Spleen (tissue), 11 donors: ENCODE results near the gene EPC2. TPM values are rescaled to one million over a fixed set of nuclear protein-coding genes. Genes with fewer than 3 reads are reported as not detected.

Source experiments
- DNase-seq: peaks from one replicate; pipeline ENCODE4 v3.0.0-alpha.2; 2020
- H3K27ac ChIP-seq, 8 donors: fragments of 200-600 bp; sonication (generic) in 7 of 8; 1 replicate in 4 of 8; 2 replicates in 4 of 8; pipeline versions ENCODE4 v1.5.0 to v1.8.0; 2016 to 2021; ENCODE audit warnings: inconsistent platforms in 4 of 8, mild to moderate bottlenecking in 4 of 8, moderate library complexity in 1 of 8
- H3K27me3 ChIP-seq, 7 donors: fragments of 200-600 bp; sonication (generic) in 6 of 7; replicated peaks in 1 of 7; 1 replicate in 4 of 7; 2 replicates in 3 of 7; pipeline versions ENCODE4 v1.5.0 to v1.8.0; 2016 to 2021; ENCODE audit warnings: inconsistent platforms in 3 of 7, mild to moderate bottlenecking in 1 of 7
- H3K36me3 ChIP-seq, 6 donors: fragments of 200-600 bp; sonication (generic) in 5 of 6; 1 replicate in 4 of 6; 2 replicates in 2 of 6; pipeline versions ENCODE4 v1.5.0 to v1.8.0; 2016 to 2021; ENCODE audit warnings: inconsistent platforms in 2 of 6
- H3K4me1 ChIP-seq, 6 donors: fragments of 200-600 bp; sonication (generic) in 5 of 6; 1 replicate in 3 of 6; 2 replicates in 3 of 6; pipeline versions ENCODE4 v1.5.0 to v1.8.0; 2016 to 2021; ENCODE audit warnings: inconsistent platforms in 3 of 6
- H3K4me3 ChIP-seq, 8 donors: fragments of 200-600 bp; sonication (generic) in 7 of 8; 1 replicate in 4 of 8; 2 replicates in 4 of 8; pipeline versions ENCODE4 v1.5.0 to v1.8.0; 2016 to 2021; ENCODE audit warnings: inconsistent platforms in 4 of 8, mild to moderate bottlenecking in 4 of 8, moderate library complexity in 2 of 8
- H3K9me3 ChIP-seq, 8 donors: fragments of 200-600 bp; sonication (generic) in 7 of 8; 1 replicate in 4 of 8; 2 replicates in 4 of 8; pipeline versions ENCODE4 v1.5.0 to v1.8.0; 2016 to 2021; ENCODE audit warnings: inconsistent platforms in 4 of 8
- POLR2A ChIP-seq, 3 donors: fragments of 450-650 bp; IDR thresholded peaks; one replicate each; pipeline ENCODE4 v1.5.1; 2017; ENCODE audit warnings: antibody characterized with exemption in 3 of 3, mild to moderate bottlenecking in 1 of 3
- POLR2AphosphoS5 ChIP-seq, 3 donors: sonication (generic); formaldehyde crosslinking; IDR thresholded peaks; one replicate each; pipeline ENCODE4 v1.5.1; 2017; ENCODE audit warnings: antibody characterized with exemption in 3 of 3
- WGBS, 5 donors: extraction: QIAGEN DNeasy Blood & Tissue Kit in 3 of 5; methylation state at CpG; one replicate each; pipeline versions ENCODE4 v1.1.5 to v1.1.7; 2013 to 2018; 5-methylcytosine and 5-hydroxymethylcytosine counted together
- intact Hi-C: fragments of 100-400 bp; cut with DNase I; formaldehyde crosslinking; loops from one replicate; pipeline ENCODE4 v1.15.0; 2023; ENCODE audit warnings: low total_unique reads
- polyA plus RNA-seq, 3 donors: library from polyadenylated mRNA; stranded (reverse); fragments of 200-250 nt; gene quantifications; one replicate each; pipeline ENCODE4 v1.2.1, GENCODE V29; 2013
- total RNA-seq, 7 donors: library from RNA; depleted of rRNA in 3 of 7; stranded (reverse); fragments of >200 nt in 3 of 7; fragmentation: NEBNext Ultra II Directional in 4 of 7; extraction: Animal tissue kit (Norgen Biotek cat#: 25700) in 4 of 7; gene quantifications; one replicate each; pipeline versions ENCODE4 v1.1.0 to v1.2.1, GENCODE V29; 2016 to 2021
- TF ChIP-seq, protein P1 (sequence below), 11 experiments: fragments of 200-600 bp in 7 of 11; fragments of 450-650 bp in 4 of 11; sonication (generic) in 4 of 11; IDR thresholded peaks in 8 of 11; conservative IDR thresholded peaks in 3 of 11; 1 replicate in 7 of 11; 2 replicates in 4 of 11; pipeline versions ENCODE4 v1.4.0 to v1.8.0; 2016 to 2021; ENCODE audit warnings: antibody characterized with exemption in 11 of 11, inconsistent platforms in 4 of 11, mild to moderate bottlenecking in 1 of 11
- donor health status: healthy with polysubstance abuse.
- donor health status: DM: no; HTN: no; CAD: no; lungs with moderate emphysema.
- donor health status: DM: no; HTN: no; CAD: no.
- donor health status: Bipolar disorder and iron deficiency.
- donor health status: healthy.
- donor health status: DM: no; HTN: no; CAD: no.
- donor health status: DM: yes; HTN: yes; CAD: no.

Gene EPC2
- total and polyA plus RNA-seq, 10 donors: 7.4 to 49.0 (median 40.7) TPM

DNA sequence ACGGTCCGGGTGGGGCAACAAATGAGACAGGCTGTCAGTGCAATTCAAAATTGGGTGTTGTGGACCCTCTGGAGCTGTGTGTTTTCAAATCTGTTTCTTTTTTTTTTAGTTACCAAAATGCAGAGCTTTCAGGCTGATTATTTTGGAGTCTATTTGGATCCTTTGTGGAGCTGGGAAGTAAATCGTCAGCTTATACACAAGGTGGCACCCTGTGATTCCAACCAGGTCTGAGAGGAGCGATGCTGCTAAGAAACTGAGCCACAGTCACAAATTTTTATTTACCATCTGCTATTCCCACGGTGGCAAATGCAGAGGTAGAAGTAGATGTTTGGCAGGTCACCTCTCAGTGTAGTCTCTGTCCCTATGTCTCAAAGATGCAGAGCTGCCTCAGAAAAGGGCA, 3.8 kb upstream of the EPC2 start:
- 77 to 84% (median 82%) methylated on average over 5 of the region's 5 CpGs for WGBS, 5 donors
- Histone ChIP-seq H3K36me3 (no peaks in the 10 kb centered on the region), H3K9me3 (no peaks in the 10 kb centered on the region), H3K27me3 (no peaks in the 10 kb centered on the region), H3K27ac (no peak overlapping the region), H3K4me1 (peaks cover 9 to 19% (median 15%) of the 10 kb centered on the region in 6 donors), H3K4me3 (no peak overlapping the region)
- intact Hi-C loops: no loop called here
- DNase-seq: no peak
- TF ChIP-seq, protein P1, sequence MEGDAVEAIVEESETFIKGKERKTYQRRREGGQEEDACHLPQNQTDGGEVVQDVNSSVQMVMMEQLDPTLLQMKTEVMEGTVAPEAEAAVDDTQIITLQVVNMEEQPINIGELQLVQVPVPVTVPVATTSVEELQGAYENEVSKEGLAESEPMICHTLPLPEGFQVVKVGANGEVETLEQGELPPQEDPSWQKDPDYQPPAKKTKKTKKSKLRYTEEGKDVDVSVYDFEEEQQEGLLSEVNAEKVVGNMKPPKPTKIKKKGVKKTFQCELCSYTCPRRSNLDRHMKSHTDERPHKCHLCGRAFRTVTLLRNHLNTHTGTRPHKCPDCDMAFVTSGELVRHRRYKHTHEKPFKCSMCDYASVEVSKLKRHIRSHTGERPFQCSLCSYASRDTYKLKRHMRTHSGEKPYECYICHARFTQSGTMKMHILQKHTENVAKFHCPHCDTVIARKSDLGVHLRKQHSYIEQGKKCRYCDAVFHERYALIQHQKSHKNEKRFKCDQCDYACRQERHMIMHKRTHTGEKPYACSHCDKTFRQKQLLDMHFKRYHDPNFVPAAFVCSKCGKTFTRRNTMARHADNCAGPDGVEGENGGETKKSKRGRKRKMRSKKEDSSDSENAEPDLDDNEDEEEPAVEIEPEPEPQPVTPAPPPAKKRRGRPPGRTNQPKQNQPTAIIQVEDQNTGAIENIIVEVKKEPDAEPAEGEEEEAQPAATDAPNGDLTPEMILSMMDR (IDR thresholded peaks at IDR 0.05 in 8 of 11, conservative IDR thresholded peaks at IDR 0.05 in 3 of 11): no peak
- TF ChIP-seq POLR2AphosphoS5 (IDR thresholded peaks at IDR 0.05) (no peak), POLR2A (IDR thresholded peaks at IDR 0.05) (no peak)

DNA sequence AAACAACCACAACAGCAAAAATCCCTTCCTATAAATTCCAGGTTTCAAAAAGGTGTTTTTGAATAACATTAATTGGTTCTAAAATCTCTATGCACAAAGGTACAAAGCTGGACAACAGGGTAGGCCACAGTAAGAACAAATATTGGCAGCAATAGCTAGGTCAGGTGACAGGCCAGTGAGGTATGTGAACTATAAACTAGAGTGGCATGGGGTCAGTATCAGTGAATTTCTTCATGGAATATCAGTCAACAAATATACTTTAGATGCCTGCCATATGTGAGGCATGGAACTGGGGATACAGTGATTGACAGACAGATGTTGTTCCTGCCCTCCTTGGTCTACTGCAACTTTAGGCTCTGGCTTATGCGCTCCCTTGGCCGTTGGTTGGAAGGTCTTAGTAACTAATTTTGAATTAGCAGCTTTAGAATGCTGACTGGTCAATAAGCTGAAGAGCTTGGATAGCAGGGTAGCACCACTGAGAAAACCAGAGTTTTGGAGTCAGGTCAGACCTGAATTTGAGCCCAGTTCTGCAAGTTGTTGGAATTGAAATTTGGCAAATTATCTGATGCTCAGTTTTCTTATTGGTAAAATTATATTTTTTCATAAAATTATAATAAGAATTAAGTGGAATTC, 2.3 kb upstream of the EPC2 start:
- Histone ChIP-seq H3K4me3 (no peak overlapping the region), H3K27ac (peak overlapping the region in 3 of 8 donors; percentile 99 to 100 (median 99)), H3K27me3 (no peaks in the 10 kb centered on the region), H3K36me3 (no peaks in the 10 kb centered on the region), H3K4me1 (peaks cover 18 to 33% (median 27%) of the 10 kb centered on the region in 6 donors), H3K9me3 (no peaks in the 10 kb centered on the region)
- 69 to 96% (median 82%) methylated on average over 2 of the region's 2 CpGs for WGBS, 5 donors
- TF ChIP-seq POLR2AphosphoS5 (IDR thresholded peaks at IDR 0.05): no peak
- TF ChIP-seq, protein P1 (IDR thresholded peaks at IDR 0.05 in 8 of 11, conservative IDR thresholded peaks at IDR 0.05 in 3 of 11): no peak
- no peak for TF ChIP-seq POLR2A (IDR thresholded peaks at IDR 0.05)
- intact Hi-C loops: no loop called here
- no peak for DNase-seq

DNA sequence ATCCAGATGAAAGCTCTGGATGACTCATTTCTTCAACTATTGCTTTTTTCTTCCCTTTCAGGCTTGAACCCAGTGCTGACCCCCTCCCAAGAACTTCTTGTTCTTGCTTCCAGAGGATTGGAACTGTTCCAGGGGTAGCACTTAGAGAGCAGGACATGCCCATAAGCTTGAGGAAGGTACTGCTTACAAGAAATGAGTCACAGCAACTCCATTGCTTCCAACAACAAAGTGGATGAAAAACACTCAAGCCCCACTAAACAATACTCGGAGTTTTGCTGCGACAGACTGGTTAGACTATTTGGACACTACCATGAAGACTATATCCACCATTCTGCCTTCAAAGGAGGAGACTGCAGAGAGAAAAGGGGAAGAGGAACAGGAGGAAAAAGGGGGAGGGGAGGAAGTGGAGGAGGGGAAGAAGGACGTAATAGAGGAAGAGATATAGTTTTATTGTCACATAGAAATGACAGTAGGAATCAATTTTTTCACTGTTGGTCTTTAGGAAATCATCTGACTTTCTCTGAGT, 1.6 kb upstream of the EPC2 start:
- TF ChIP-seq, protein P1 (IDR thresholded peaks at IDR 0.05 in 8 of 11, conservative IDR thresholded peaks at IDR 0.05 in 3 of 11): no peak
- no peak for TF ChIP-seq POLR2AphosphoS5 (IDR thresholded peaks at IDR 0.05)
- TF ChIP-seq POLR2A (IDR thresholded peaks at IDR 0.05): no peak
- Histone ChIP-seq H3K27me3 (no peaks in the 10 kb centered on the region), H3K9me3 (no peaks in the 10 kb centered on the region), H3K4me3 (peak overlapping the region in 2 of 8 donors; percentile 98 to 100), H3K4me1 (peaks cover 21 to 40% (median 32%) of the 10 kb centered on the region in 6 donors), H3K27ac (peak overlapping the region in 6 of 8 donors; percentile 10 to 100 (median 99)), H3K36me3 (no peaks in the 10 kb centered on the region)
- intact Hi-C loops: no loop called here
- DNase-seq: no peak
- WGBS, 5 donors: 39 to 65% (median 47%) methylated on average over 3 of the region's 3 CpGs

DNA sequence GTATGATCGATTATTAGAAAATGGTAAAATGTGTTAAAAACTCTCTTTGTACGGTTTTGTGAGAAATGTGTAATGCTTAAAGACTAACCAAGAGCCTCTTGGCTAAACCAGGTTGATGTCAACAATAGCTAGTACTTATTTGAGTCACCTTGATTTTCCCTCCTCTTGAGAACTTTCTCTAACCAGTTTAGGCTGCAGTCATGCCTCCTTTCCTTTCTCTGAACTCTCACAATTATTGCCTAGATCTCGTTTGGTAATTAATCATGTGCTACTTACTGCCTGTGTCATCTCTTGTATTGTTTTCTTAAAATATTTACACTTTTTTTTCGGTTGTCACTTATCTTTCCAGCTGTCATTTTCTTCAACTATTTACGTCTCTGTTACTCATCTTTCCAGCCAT, 1.1 kb upstream of the EPC2 start:
- Histone ChIP-seq H3K36me3 (no peaks in the 10 kb centered on the region), H3K4me3 (peak overlapping the region in 7 of 8 donors; percentile 94 to 100 (median 97)), H3K9me3 (no peaks in the 10 kb centered on the region), H3K4me1 (peaks cover 21 to 45% (median 34%) of the 10 kb centered on the region in 6 donors), H3K27ac (peak overlapping the region in 7 of 8 donors; percentile 99 to 100 (median 100)), H3K27me3 (no peaks in the 10 kb centered on the region)
- TF ChIP-seq POLR2AphosphoS5 (IDR thresholded peaks at IDR 0.05): no peak
- TF ChIP-seq, protein P1 (IDR thresholded peaks at IDR 0.05 in 8 of 11, conservative IDR thresholded peaks at IDR 0.05 in 3 of 11): no peak
- intact Hi-C loops: no loop called here
- no peak for DNase-seq
- 17 to 27% (median 18%) methylated on average over 5 of the region's 5 CpGs for WGBS, 5 donors
